Dedifferentiated amniotic fluid mesenchymal stem cell (primary cell): ENCODE results near the gene RSPH10B.
"Not testable (repeated sequence)": the region's sequence is repeated elsewhere in the genome, so short reads cannot be mapped to it uniquely, and the experiment has no call there.

ENCODE experiments used
- DNase-seq: peaks from one replicate; pipeline ENCODE4 v3.0.0-alpha.2; 2016; ENCODE audit errors: extremely low spot score

Gene RSPH10B

GRCh38 chr7:5970347-5970911 is at the start of gene RSPH10B:
RSPH10B (minus strand) TSS chr7:5970689; CDS start chr7:5967116, 3,573 bp downstream.
- not testable (repeated sequence) for DNase-seq

- no peak for DNase-seq
Measured at GRCh38 chr7:6016653-6016966, 46.1 kb upstream of the RSPH10B start.

GRCh38 chr7:6015917-6016652 is 45.6 kb upstream of the RSPH10B start:
- peak; percentile 99 for DNase-seq

DNA sequence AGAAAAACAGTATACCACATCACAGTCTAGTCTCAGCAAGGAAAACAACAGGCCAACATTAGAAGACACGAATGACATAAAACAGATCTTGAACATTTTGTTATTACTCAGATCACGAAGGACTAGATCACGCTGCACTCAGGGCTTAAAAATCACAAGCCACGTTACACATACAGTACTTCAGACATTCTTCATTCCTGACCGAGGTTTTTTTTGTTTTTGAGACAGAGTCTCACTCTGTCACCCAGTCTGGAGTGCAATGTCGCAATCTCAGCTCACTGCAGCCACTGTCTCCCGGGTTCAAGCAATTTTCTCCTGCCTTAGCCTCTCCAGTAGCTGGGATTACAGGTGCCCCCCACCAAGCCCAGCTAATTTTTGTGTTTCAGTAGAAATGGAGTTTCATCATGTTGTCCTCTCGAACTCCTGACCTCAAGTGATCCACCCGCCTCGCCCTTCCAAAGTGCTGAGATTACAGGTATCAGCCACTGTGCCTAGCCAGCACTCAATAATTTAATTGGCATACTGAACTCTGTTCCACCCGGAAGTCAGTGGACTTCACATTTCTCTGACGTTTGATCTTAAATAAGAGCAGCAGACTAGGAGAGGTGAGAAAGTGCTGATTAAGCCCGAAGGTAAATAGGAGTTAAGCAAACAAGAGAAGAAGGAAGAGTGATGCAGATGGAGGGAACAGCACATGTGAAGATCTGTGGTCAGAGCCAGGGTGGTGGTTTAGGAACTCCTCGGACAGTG is 42.0 kb upstream of the RSPH10B start:
- DNase-seq = no peak

- DNase-seq = no peak
Measured at GRCh38 chr7:6011541-6011940, 41.1 kb upstream of the RSPH10B start.

- not testable (repeated sequence) for DNase-seq
Measured at GRCh38 chr7:6010370-6010769, 39.9 kb upstream of the RSPH10B start.

DNA sequence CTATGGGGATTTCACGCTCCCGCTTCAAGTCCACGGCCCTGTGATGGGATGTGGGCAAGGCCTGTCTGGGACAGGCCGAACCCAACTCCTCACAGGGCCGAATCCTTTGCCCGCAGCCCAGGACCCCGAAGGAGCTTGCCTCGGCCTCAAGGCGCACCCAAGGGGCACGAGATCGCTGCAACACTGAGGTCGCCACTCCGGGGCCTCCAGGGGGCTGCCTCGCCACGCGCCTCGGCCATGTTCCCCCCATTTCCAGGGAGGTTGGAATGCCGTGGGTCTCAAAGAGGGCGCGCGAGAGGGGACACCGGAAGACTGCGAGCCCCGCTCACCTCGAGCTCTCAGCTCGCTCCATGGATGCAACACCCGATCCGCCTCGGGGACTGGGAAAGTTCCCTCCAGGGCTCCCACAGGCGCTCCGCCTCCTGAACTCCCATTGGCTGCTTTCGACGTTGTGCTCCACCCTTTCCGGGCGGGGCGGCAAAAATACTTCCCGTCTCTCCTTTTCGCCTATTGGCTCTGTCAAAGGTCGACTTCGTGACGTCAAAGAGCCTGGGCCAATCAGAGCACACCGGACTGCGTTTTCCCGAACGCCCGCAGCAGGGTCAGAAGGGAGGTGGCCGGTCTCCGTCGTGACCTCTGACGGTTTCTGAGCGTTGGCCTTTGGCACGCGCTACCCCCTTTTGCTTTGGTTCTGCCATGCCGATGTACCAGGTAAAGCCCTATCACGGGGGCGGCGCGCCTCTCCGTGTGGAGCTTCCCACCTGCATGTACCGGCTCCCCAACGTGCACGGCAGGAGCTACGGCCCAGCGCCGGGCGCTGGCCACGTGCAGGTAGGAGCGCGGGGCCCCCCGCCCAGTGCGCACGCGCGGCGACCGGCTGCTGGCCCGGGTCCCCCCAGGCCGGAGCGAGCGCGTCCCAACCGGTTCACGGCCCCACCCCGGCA is 38.5 kb upstream of the RSPH10B start, which contains the start of the genes AIMP2 and PMS2:
AIMP2 (plus strand) TSS at position 605 of the 944 bp plus-strand sequence; CDS start at position 697, 92 bp downstream.
PMS2 (minus strand) TSS at position 382 of the 944 bp plus-strand sequence; CDS start at position 352, 30 bp downstream.
- DNase-seq = peak; percentile 99

GRCh38 chr7:6007835-6008590 is 37.5 kb upstream of the RSPH10B start:
- DNase-seq = not testable (repeated sequence)

- DNase-seq = no peak
Measured at GRCh38 chr7:6007386-6007785, 36.9 kb upstream of the RSPH10B start.

- peak; percentile 83 for DNase-seq
Measured at GRCh38 chr7:5997210-5997808, 26.8 kb upstream of the RSPH10B start.

DNA sequence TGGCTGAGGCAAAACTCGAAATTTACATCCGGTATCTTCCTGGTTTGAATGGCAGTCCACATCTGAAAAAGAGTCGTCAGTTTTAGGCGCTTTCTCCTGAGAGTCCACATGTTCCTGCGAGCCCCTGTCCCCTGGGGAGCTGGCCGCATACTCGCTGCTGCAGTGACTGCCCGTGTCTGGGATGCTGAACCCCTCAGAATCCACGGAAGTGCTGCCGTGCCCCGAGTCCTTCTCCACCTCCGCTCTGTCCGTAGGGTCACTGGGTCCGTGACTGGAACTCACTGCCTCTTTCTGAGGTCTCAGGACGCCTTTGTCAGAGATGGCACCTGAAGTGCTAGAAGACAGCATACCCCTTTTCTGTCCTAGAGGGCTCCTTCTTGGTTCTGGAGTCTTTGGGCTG is 16.6 kb upstream of the RSPH10B start:
- DNase-seq = not testable (repeated sequence)

DNA sequence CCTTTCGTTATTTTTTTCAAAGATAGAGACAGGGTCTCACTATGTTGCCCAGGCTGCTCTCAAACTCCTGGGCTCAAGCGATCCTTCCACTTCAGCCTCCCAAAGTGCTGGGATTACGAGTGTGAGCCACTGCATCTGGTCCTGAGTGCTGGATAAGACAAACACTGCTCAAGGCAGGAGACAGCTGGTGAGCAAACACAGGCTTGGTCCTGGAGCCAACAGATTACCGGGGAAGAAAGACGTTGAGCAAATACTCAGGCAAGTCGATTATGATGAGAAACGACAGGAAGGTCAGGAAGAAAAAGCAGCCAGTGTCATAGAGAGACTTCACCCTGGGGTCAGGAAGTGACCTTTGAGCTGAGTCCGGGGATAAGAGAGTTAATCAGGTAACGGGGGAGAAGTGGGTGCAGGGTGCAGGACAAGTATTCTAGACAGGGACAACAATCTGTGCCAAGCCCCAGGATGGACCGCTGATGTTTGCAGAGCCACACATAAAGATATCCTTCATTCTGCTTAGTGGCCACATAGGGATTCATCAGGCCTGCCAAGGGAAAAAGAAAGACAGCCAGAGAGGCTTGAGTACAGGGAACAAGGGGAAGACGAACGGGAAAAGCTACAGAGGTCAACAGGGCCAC is 9.3 kb upstream of the RSPH10B start:
- DNase-seq = not testable (repeated sequence)

DNA sequence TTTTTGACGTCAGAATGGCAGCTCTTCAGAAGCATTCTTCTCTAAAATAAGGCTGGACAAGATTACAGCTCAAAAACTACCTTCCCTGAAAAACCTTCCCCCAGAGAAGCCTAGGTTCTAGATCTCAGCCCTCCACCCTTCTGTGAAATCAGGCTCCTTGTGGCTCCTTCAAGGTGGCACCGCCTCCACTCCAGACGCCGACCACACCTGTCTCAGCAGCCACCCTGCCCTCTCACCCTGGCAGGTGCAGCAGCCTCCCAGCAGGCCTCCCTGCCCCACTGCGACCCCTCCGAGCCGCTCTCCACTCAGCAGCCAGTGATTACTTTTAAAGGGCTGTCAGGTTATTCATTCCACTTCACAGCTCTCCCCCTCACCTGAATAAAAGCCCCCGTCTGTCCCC is 3.1 kb upstream of the RSPH10B start:
- not testable (repeated sequence) for DNase-seq

GRCh38 chr7:5963810-5964209 is 6.7 kb downstream of the RSPH10B start:
- not testable (repeated sequence) for DNase-seq

DNA sequence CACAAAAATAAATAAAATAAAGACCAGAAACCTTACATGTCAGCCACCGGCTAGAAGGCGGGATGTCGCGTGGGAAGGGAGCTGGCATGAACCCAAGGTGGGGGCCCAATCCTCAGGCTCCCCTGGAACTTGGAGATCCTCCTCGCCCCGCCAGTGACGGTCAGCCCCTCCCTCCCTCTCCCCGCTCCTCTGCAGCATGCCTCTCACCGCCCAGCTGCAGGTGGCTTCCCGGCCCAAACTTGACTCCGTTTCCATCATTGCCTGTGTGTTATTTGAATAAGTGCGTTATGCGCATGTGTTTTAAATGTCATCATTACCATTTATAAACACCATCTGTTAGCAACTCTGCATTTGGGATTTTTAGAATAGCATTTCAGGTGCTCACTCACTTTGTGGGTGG is 7.3 kb downstream of the RSPH10B start:
- DNase-seq = not testable (repeated sequence)

DNA sequence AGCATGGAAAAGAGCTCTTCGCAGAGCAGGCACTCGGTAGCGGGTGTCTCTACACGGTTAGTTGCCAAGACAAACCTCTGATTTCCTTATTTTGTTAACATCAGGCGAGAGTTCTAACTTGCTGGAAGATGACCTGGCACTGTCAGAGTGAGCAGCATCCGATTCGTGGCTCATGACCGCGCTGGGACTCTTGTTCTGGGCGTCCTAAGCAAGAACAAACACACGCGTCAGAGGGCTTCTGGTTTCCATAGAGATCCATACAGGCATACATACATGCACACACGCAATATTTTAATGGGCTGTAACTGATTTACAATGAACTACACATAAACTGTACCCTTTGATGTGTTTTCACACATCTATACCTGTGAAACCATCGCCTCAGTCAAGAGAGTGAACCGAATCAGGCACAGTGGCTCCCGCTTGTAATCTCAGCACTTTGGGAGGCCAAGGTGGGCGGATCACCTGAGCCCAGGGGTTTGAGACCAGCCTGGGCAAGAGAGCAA is 35.5 kb downstream of the RSPH10B start:
- DNase-seq = not testable (repeated sequence)

GRCh38 chr7:5931905-5932644 is 38.4 kb downstream of the RSPH10B start:
- not testable (repeated sequence) for DNase-seq

- DNase-seq = not testable (repeated sequence)
Measured at GRCh38 chr7:5931250-5931649, 39.2 kb downstream of the RSPH10B start.

DNA sequence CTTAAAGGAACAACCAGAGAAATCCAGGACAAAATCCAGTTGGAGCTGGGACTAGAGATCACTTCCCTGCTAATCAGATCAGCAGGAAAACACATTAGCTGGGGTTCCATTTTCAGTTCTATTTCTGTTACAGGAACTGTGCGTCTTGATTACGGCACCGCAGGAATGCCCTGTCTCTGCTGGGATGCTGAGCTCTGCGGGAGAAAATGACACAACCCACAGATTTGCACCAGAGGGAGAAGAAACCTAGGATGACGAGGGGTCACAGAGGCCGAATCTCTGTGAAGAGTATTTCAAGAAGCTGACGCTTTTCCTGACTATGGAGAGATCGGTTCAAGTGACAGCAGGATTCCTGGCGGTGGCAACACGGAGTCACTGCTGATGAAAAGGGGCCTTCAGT is 40.2 kb downstream of the RSPH10B start:
- DNase-seq = not testable (repeated sequence)
